DND-41 (cell line): ENCODE data around the gene FURIN.
"Not testable (repeated sequence)": the region's sequence is repeated elsewhere in the genome, so short reads cannot be mapped to it uniquely, and the experiment has no call there.

Experiments used
- ATAC-seq: fragments of 200-7000 bp; cut with Tn5 transposase; 3 replicates; pipeline ENCODE4 v1.9.1; 2021; ENCODE audit warnings: low read depth; ENCODE audit not compliant: insufficient read depth
- DNase-seq: peaks from one replicate; pipeline ENCODE4 v3.0.0-alpha.2; 2020
- H2AFZ ChIP-seq: 2 replicates; pipeline ENCODE4 v1.6.0; 2012; ENCODE audit warnings: low read depth, low read length
- H3K27ac ChIP-seq: 2 replicates; pipeline ENCODE4 v1.5.1; 2012; ENCODE audit warnings: low read length, inconsistent platforms
- H3K27me3 ChIP-seq: fragments of 200-600 bp; sonication (generic); 2 replicates; pipeline ENCODE4 v1.6.0; 2012; ENCODE audit warnings: low read length, mild to moderate bottlenecking, inconsistent platforms; ENCODE audit not compliant: insufficient read depth, poor library complexity
- H3K36me3 ChIP-seq: 2 replicates; pipeline ENCODE4 v1.5.1; 2012; ENCODE audit warnings: low read length, inconsistent platforms; ENCODE audit not compliant: insufficient read depth
- H3K4me1 ChIP-seq: 2 replicates; pipeline ENCODE4 v1.5.1; 2012; ENCODE audit warnings: mild to moderate bottlenecking, low read length; ENCODE audit not compliant: insufficient read depth
- H3K4me2 ChIP-seq: 2 replicates; pipeline ENCODE4 v1.6.0; 2012; ENCODE audit warnings: mild to moderate bottlenecking, moderate library complexity, low read length, inconsistent platforms; ENCODE audit not compliant: insufficient read depth
- H3K4me3 ChIP-seq, 2 experiments: fragments of 200-600 bp in 1 of 2; shearing (Covaris generic) in 1 of 2; 2 replicates each; pipeline ENCODE4 v1.5.1; 2012 to 2016; ENCODE audit warnings: inconsistent platforms in 2 of 2, low read length in 2 of 2, mild to moderate bottlenecking in 2 of 2, low read depth in 1 of 2, moderate library complexity in 1 of 2
- H3K79me2 ChIP-seq: 2 replicates; pipeline ENCODE4 v1.6.0; 2012; ENCODE audit warnings: low read length, inconsistent platforms; ENCODE audit not compliant: insufficient read depth
- H3K9ac ChIP-seq: 2 replicates; pipeline ENCODE4 v1.6.0; 2012; ENCODE audit warnings: low read depth, mild to moderate bottlenecking, inconsistent platforms, low read length, moderate library complexity
- H3K9me3 ChIP-seq: 2 replicates; pipeline ENCODE4 v1.5.1; 2012; ENCODE audit warnings: low read length, moderate library complexity, mild to moderate bottlenecking, inconsistent platforms; ENCODE audit not compliant: insufficient read depth, severe bottlenecking
- H4K20me1 ChIP-seq: 2 replicates; pipeline ENCODE4 v1.6.0; 2012; ENCODE audit warnings: low read length; ENCODE audit not compliant: insufficient read depth
- CTCF ChIP-seq: IDR thresholded peaks from 2 replicates; pipeline ENCODE4 v1.5.1; 2012; ENCODE audit warnings: borderline replicate concordance, low read length, moderate library complexity, mild to moderate bottlenecking; ENCODE audit not compliant: poor library complexity, severe bottlenecking; ENCODE audit errors: extremely low read depth
- EZH2 ChIP-seq: IDR thresholded peaks from 3 replicates; pipeline ENCODE4 v1.6.1; 2012; ENCODE audit warnings: borderline replicate concordance, low read depth, mild to moderate bottlenecking, moderate library complexity, low read length, inconsistent platforms; ENCODE audit not compliant: severe bottlenecking

Gene FURIN

GRCh38 chr15:90906181-90906849 is 37.9 kb downstream of the FURIN start:
- Histone ChIP-seq H3K36me3 (peaks cover 56% of the 10 kb centered on the region), H3K9ac (no peak overlapping the region), H4K20me1 (peaks cover 13% of the 10 kb centered on the region), H2AFZ (no peak overlapping the region), H3K9me3 (no peaks in the 10 kb centered on the region), H3K4me1 (peaks cover 23% of the 10 kb centered on the region), H3K27ac (no peak overlapping the region), H3K4me3 (no peak overlapping the region), H3K4me2 (no peak overlapping the region), H3K27me3 (no peaks in the 10 kb centered on the region), H3K79me2 (peaks cover 15% of the 10 kb centered on the region)
- DNase-seq = no peak
- no peak for TF ChIP-seq CTCF
- no peak for TF ChIP-seq EZH2
- ATAC-seq = no peak

- peaks cover 64% of the 10 kb centered on the region for H3K36me3 ChIP-seq
- no peaks in the 10 kb centered on the region for H3K27me3 ChIP-seq
- no peak for ATAC-seq
- no peak overlapping the region for H2AFZ ChIP-seq
- H3K9ac ChIP-seq = no peak overlapping the region
- TF ChIP-seq EZH2 (no peak), CTCF (no peak)
- no peak overlapping the region for H3K4me3 ChIP-seq
- no peak overlapping the region for H3K27ac ChIP-seq
- DNase-seq = no peak
- no peaks in the 10 kb centered on the region for H3K9me3 ChIP-seq
- peaks cover 13% of the 10 kb centered on the region for H4K20me1 ChIP-seq
- H3K4me2 ChIP-seq = no peak overlapping the region
- H3K4me1 ChIP-seq = peaks cover 15% of the 10 kb centered on the region
- H3K79me2 ChIP-seq = peaks cover 15% of the 10 kb centered on the region
These were observed 38.8 kb downstream of the FURIN start for GRCh38 chr15:90907051-90907660.

- no peak overlapping the region for H3K4me3 ChIP-seq
- ATAC-seq (no peak), DNase-seq (no peak)
- TF ChIP-seq EZH2 = no peak
- TF ChIP-seq CTCF = no peak
- no peak overlapping the region for H3K9ac ChIP-seq
- no peak overlapping the region for H3K27ac ChIP-seq
- peaks cover 13% of the 10 kb centered on the region for H3K79me2 ChIP-seq
- H3K4me2 ChIP-seq = no peak overlapping the region
- H3K4me1 ChIP-seq = peaks cover 13% of the 10 kb centered on the region
- peaks cover 13% of the 10 kb centered on the region for H4K20me1 ChIP-seq
- H3K9me3 ChIP-seq = no peaks in the 10 kb centered on the region
- H3K36me3 ChIP-seq = peaks cover 72% of the 10 kb centered on the region
- H2AFZ ChIP-seq = no peak overlapping the region
- no peaks in the 10 kb centered on the region for H3K27me3 ChIP-seq
These were observed 39.6 kb downstream of the FURIN start for GRCh38 chr15:90907838-90908507.

- not testable (repeated sequence) for DNase-seq, H3K9me3 ChIP-seq, H3K4me1 ChIP-seq, ATAC-seq, H3K27me3 ChIP-seq, H3K79me2 ChIP-seq, H3K4me2 ChIP-seq, H3K27ac ChIP-seq, H3K4me3 ChIP-seq, H3K9ac ChIP-seq, H2AFZ ChIP-seq
- Histone ChIP-seq H3K36me3 (peaks cover 85% of the 10 kb centered on the region), H4K20me1 (0 out of 2 replicates have a peak, but pooled peaks cover 10% of the 10 kb centered on the region)
These were observed 41.1 kb downstream of the FURIN start for GRCh38 chr15:90909449-90909848.
